Heart right ventricle (tissue), 16 donors: ENCODE data around the gene IP6K1. TPM values are rescaled to one million over a fixed set of nuclear protein-coding genes. Genes with fewer than 3 reads are reported as not detected.

ENCODE experiments used
- ATAC-seq, 8 donors: fragments of 200-7000 bp; cut with Tn5 transposase; one replicate each; pipeline ENCODE4 v1.9.1; 2020; ENCODE audit warnings: mild to moderate bottlenecking in 8 of 8, moderate library complexity in 8 of 8, moderate number of reproducible peaks in 1 of 8
- DNase-seq, 2 donors: peaks; one replicate each; pipeline ENCODE4 v3.0.0-alpha.2; 2020
- H3K27ac ChIP-seq, 10 donors: fragments of 200-600 bp; sonication (generic) in 2 of 10; one replicate each; pipeline versions ENCODE4 v1.5.0 to v1.8.0; 2020 to 2022; ENCODE audit warnings: mild to moderate bottlenecking in 3 of 10
- H3K27me3 ChIP-seq, 7 donors: fragments of 200-600 bp; one replicate each; pipeline ENCODE4 v1.8.0; 2021 to 2022; ENCODE audit warnings: mild to moderate bottlenecking in 2 of 7
- H3K36me3 ChIP-seq, 9 donors: fragments of 200-600 bp; sonication (generic) in 1 of 9; one replicate each; pipeline versions ENCODE4 v1.5.0 to v1.8.0; 2020 to 2022; ENCODE audit warnings: mild to moderate bottlenecking in 2 of 9
- H3K4me1 ChIP-seq, 9 donors: fragments of 200-600 bp; sonication (generic) in 1 of 9; one replicate each; pipeline versions ENCODE4 v1.5.0 to v1.8.0; 2020 to 2022; ENCODE audit warnings: mild to moderate bottlenecking in 4 of 9
- H3K4me3 ChIP-seq, 10 donors: fragments of 200-600 bp; sonication (generic) in 2 of 10; one replicate each; pipeline versions ENCODE4 v1.5.0 to v1.8.0; 2020 to 2022; ENCODE audit warnings: mild to moderate bottlenecking in 7 of 10, moderate library complexity in 2 of 10
- H3K9me3 ChIP-seq, 11 donors: fragments of 200-600 bp in 10 of 11; sonication (generic) in 2 of 11; one replicate each; pipeline versions ENCODE4 v1.5.0 to v1.8.0; 2013 to 2022; ENCODE audit warnings: mild to moderate bottlenecking in 2 of 11, control low read depth in 1 of 11, moderate library complexity in 1 of 11
- CTCF ChIP-seq, 9 donors: fragments of 200-600 bp; sonication (generic) in 2 of 9; IDR thresholded peaks; one replicate each; pipeline versions ENCODE4 v1.5.0 to v1.8.0; 2021 to 2022; ENCODE audit warnings: antibody characterized with exemption in 9 of 9, mild to moderate bottlenecking in 5 of 9, moderate library complexity in 1 of 9
- WGBS, 2 donors: extraction: QIAGEN DNeasy Blood & Tissue Kit; methylation state at CpG; one replicate each; pipeline ENCODE4 v1.1.7; 2013; ENCODE audit warnings: inconsistent platforms in 1 of 2; 5-methylcytosine and 5-hydroxymethylcytosine counted together
- intact Hi-C, 10 donors: fragments of 100-400 bp; cut with DNase I; formaldehyde crosslinking; loops; one replicate each; pipeline versions ENCODE4 v1.11.1 to v1.14.2; 2022
- polyA plus RNA-seq, 2 donors: library from polyadenylated mRNA; stranded (reverse); fragments of 200-250 nt; gene quantifications; one replicate each; pipeline ENCODE4 v1.2.3, GENCODE V29; 2013
- total RNA-seq, 10 donors: library from RNA; stranded (reverse); fragmentation: NEBNext Ultra II Directional in 3 of 10; extraction: Animal tissue kit (Norgen Biotek cat#: 25700) in 3 of 10; gene quantifications; one replicate each; pipeline versions ENCODE4 v1.2.1 to v1.2.4, GENCODE V29; 2021 to 2023
- donor health status: Arrhythmogenic right ventricular cardiomyopathy.
- donor health status: ischemic (EF 13 %, LVEDD 7.1; RV severe dilation, severe dysfunction).
- donor health status: healthy with polysubstance abuse.
- donor health status: DM: no; HTN: yes; CAD: no.
- donor health status: DM: no; HTN: no; CAD: no.
- donor health status: ischemic (EF 25% LVEDD 6.9; RV normal size, moderate dysfunction).
- donor health status: ischemic (EF 25% LVEDD 5.7; RV mildly dilated, moderate dysfunction).
- donor health status: healthy.
- donor health status: DM: yes; HTN: yes; CAD: no.
- donor health status: Ischemic cardiomyopathy.
- donor health status: ischemic (EF 35%, LVEDD 5.7; RV mildly dilated, moderate dysfunction).
- donor health status: nonischemic (EF 11% LVEDD 7.7; RV severe dilation, severe dysfunction).
- donor health status: DM: yes; HTN: yes; CAD: no.
- donor health status: PGD.
- donor health status: ischemic (EF 29% LVEDD 5.4; RV normal size, mild dysfunction).
- donor health status: nonischemic (EF 23%, LVEDD 6.1; RV moderate dilation, normal function).

IP6K1 gene
- total and polyA plus RNA-seq, 12 donors = 9.0 to 24.4 (median 16.5) TPM

GRCh38 chr3:49711489-49711888, 74.9 kb downstream of the IP6K1 start:
- Histone ChIP-seq H3K4me1 (no peaks in the 10 kb centered on the region), H3K27ac (no peak overlapping the region), H3K4me3 (no peak overlapping the region), H3K36me3 (peaks cover 0 to 82% (median 8%) of the 10 kb centered on the region in 9 donors), H3K9me3 (no peaks in the 10 kb centered on the region), H3K27me3 (no peaks in the 10 kb centered on the region)
- 91 to 93% methylated on average over 5 of the region's 5 CpGs for WGBS, 2 donors
- intact Hi-C loops = no loop called here
- no peak for DNase-seq
- ATAC-seq = no peak
- TF ChIP-seq CTCF (IDR thresholded peaks at IDR 0.05) = no peak

GRCh38 chr3:49709852-49710251, 76.5 kb downstream of the IP6K1 start:
- intact Hi-C loops = loop anchor here in 5 of 10 donors (10.0 kb wide), 3 partner anchors 135 to 205 kb away; partner anchors contain the start of gene MST1R (in 3 of the 5)
- Histone ChIP-seq H3K9me3 (no peaks in the 10 kb centered on the region), H3K4me1 (no peaks in the 10 kb centered on the region), H3K36me3 (peaks cover 0 to 82% (median 17%) of the 10 kb centered on the region in 9 donors), H3K4me3 (no peak overlapping the region), H3K27ac (no peak overlapping the region), H3K27me3 (no peaks in the 10 kb centered on the region)
- DNase-seq (no peak), ATAC-seq (no peak)
- no peak for TF ChIP-seq CTCF (IDR thresholded peaks at IDR 0.05)
- WGBS, 2 donors = 91 to 97% methylated on average over 8 of the region's 8 CpGs

- WGBS, 2 donors = 68 to 77% methylated on average over 4 of the region's 4 CpGs
- Histone ChIP-seq H3K27me3 (no peaks in the 10 kb centered on the region), H3K4me3 (no peak overlapping the region), H3K27ac (no peak overlapping the region), H3K9me3 (no peaks in the 10 kb centered on the region), H3K4me1 (peaks cover 0 to 5% (median 0%) of the 10 kb centered on the region in 9 donors), H3K36me3 (peaks cover 0 to 80% (median 19%) of the 10 kb centered on the region in 9 donors)
- no peak for TF ChIP-seq CTCF (IDR thresholded peaks at IDR 0.05)
- ATAC-seq = no peak
- no peak for DNase-seq
- intact Hi-C loops = loop anchor here in 5 of 10 donors (10.0 kb wide), 3 partner anchors 138 to 208 kb away; partner anchors contain the start of gene MST1R (in 3 of the 5)
These were observed 79.2 kb downstream of the IP6K1 start for GRCh38 chr3:49707113-49707480.

GRCh38 chr3:49706456-49707112, 79.8 kb downstream of the IP6K1 start:
- H3K4me1 ChIP-seq = peaks cover 0 to 5% (median 0%) of the 10 kb centered on the region in 9 donors
- no peaks in the 10 kb centered on the region for H3K27me3 ChIP-seq
- DNase-seq = no peak
- ATAC-seq = no peak
- peaks cover 0 to 82% (median 24%) of the 10 kb centered on the region in 9 donors for H3K36me3 ChIP-seq
- no peak overlapping the region for H3K4me3 ChIP-seq
- no peak for TF ChIP-seq CTCF (IDR thresholded peaks at IDR 0.05)
- H3K27ac ChIP-seq = no peak overlapping the region
- intact Hi-C loops = loop anchor here in 5 of 10 donors (10.0 kb wide), 3 partner anchors 138 to 208 kb away; partner anchors contain the start of gene MST1R (in 3 of the 5)
- no peaks in the 10 kb centered on the region for H3K9me3 ChIP-seq
- WGBS, 2 donors = 81 to 83% methylated on average over 9 of the region's 9 CpGs
